ENCODE data around the gene SLC26A4.

SLC26A4 gene

GRCh38 chr7:107743567-107744344 lies 83.1 kb downstream of the SLC26A4 start, which contains the start of gene CBLL1:
Gene CBLL1 (plus strand): TSS chr7:107744142. CDS start chr7:107744164, 22 bp downstream.
- DNase-seq (ENCODE audit: low read depth in 2 of 2, low spot score in 1 of 2): peak; percentile 95 to 96

- DNase-seq (ENCODE audit: low read depth in 2 of 2, low spot score in 1 of 2): no peak
Measured at GRCh38 chr7:107744345-107744750, 83.7 kb downstream of the SLC26A4 start.

- no peak for DNase-seq (ENCODE audit: low read depth in 2 of 2, low spot score in 1 of 2)
Measured at GRCh38 chr7:107746006-107746405, 85.4 kb downstream of the SLC26A4 start.

DNA sequence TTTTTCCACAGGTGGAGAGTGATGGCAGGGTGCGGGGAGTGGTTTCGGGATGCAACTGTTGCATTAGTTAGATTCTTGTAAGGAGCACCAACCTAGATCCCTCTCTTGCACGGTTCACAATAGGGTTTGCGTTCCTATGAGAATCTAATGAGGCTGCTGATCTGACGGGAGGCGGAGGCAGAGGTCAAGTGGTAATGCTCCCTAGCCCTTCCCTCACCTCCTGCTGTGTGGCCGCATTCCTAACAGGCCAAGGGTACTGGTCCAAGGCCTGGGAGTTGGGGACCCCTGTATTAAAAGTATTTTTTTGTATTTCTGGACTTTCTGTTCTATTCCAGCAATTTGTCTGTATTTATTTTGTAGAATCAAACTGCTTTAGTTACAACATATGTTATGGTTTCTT lies 90.5 kb downstream of the SLC26A4 start:
- DNase-seq (ENCODE audit: low read depth in 2 of 2, low spot score in 1 of 2): no peak

- no peak for DNase-seq (ENCODE audit: low read depth in 2 of 2, low spot score in 1 of 2)
Measured at GRCh38 chr7:107754642-107755041, 94.0 kb downstream of the SLC26A4 start.

DNA sequence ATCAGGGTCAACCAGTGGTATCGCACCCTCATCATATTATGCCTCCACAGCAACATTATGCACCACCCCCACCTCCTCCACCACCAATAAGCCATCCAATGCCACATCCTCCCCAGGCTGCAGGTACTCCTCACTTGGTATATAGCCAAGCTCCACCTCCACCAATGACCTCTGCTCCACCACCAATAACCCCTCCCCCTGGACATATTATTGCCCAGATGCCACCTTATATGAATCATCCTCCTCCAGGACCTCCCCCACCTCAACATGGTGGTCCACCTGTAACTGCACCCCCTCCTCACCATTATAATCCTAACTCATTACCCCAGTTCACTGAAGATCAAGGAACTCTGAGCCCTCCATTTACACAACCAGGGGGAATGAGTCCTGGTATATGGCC lies 98.0 kb downstream of the SLC26A4 start:
- no peak for DNase-seq (ENCODE audit: low read depth in 2 of 2, low spot score in 1 of 2)

- DNase-seq (ENCODE audit: low read depth in 2 of 2, low spot score in 1 of 2): no peak
Measured at GRCh38 chr7:107767391-107767790, 106.8 kb downstream of the SLC26A4 start.

Data from stimulated activated CD8-positive, alpha-beta memory T cell treated with anti-CD3 and anti-CD28 coated beads, Interleukin-4, amount 100 ng/mL, for 4 hours (primary cell).